Endothelial cell of umbilical vein (primary cell): ENCODE results near the gene TAS2R1. TPM values are rescaled to one million over a fixed set of nuclear protein-coding genes. Genes with fewer than 3 reads are reported as not detected.
"Not testable (repeated sequence)": the region's sequence is repeated elsewhere in the genome, so short reads cannot be mapped to it uniquely, and the experiment has no call there.

Experiments
- BruUV-seq: library from RNA; stranded (reverse); fragments of 400-500 nt; replicated peaks from 2 replicates; lab custom pipeline; 2021; lab: Mats Ljungman, UMichigan
- CTCF ChIA-PET: fragments of 300-600, 350-600 bp; sonication (Branson Sonifier 250); formaldehyde crosslinking; loops from one replicate; lab custom pipeline; 2021; ENCODE audit warnings: antibody characterized with exemption, inconsistent platforms; lab: Charles Lee
- POLR2A ChIA-PET: fragments of 300-600, 350-600 bp; sonication (Branson Sonifier 250); formaldehyde crosslinking; loops from one replicate; lab custom pipeline; 2021; ENCODE audit warnings: antibody characterized with exemption, inconsistent platforms; lab: Charles Lee
- DNase-seq: peaks from one replicate; pipeline ENCODE4 v3.0.0-alpha.2; 2011; ENCODE audit warnings: low read depth, low spot score
- FAIRE-seq: peaks from 2 replicates; lab custom pipeline; 2011; peaks lifted over from hg19 to GRCh38; lab: Jason Lieb, UNC
- H2AFZ ChIP-seq: 2 replicates; pipeline ENCODE4 v1.6.0; 2012; ENCODE audit warnings: low read depth, low read length, control low read depth, inconsistent platforms
- H3K27ac ChIP-seq: 2 replicates; pipeline ENCODE4 v1.5.1; 2011; ENCODE audit warnings: low read depth, mild to moderate bottlenecking, control low read depth, low read length, moderate library complexity; ENCODE audit not compliant: insufficient read depth
- H3K27me3 ChIP-seq, 2 experiments: 2 replicates each; pipeline versions ENCODE4 v1.6.0 to v1.6.1; 2011; ENCODE audit warnings: low read length in 2 of 2, mixed read lengths in 1 of 2; ENCODE audit not compliant: control insufficient read depth in 2 of 2, insufficient read depth in 2 of 2
- H3K36me3 ChIP-seq, 2 experiments: 2 replicates in 1 of 2; 3 replicates in 1 of 2; pipeline ENCODE4 v1.5.1; 2011; ENCODE audit warnings: low read length in 2 of 2, mild to moderate bottlenecking in 1 of 2, moderate library complexity in 1 of 2; ENCODE audit not compliant: control insufficient read depth in 2 of 2, insufficient read depth in 2 of 2; ENCODE audit errors: extremely low read depth in 1 of 2
- H3K4me1 ChIP-seq: 3 replicates; pipeline ENCODE4 v1.5.1; 2011; ENCODE audit warnings: mild to moderate bottlenecking, low read length; ENCODE audit not compliant: control insufficient read depth, insufficient read depth; ENCODE audit errors: extremely low read depth
- H3K4me2 ChIP-seq: 2 replicates; pipeline ENCODE4 v1.6.1; 2011; ENCODE audit warnings: low read length, control low read depth, mixed read lengths; ENCODE audit not compliant: insufficient read depth
- H3K4me3 ChIP-seq, 3 experiments: fragments of 200-600 bp in 1 of 3; sonication (generic), shearing (Covaris generic) in 1 of 3; replicated peaks in 1 of 3; 2 replicates each; pipeline ENCODE4 v1.5.1; 2011 to 2016; ENCODE audit warnings: control low read depth in 3 of 3, low read length in 3 of 3, mild to moderate bottlenecking in 2 of 3, inconsistent platforms in 1 of 3, low read depth in 1 of 3, moderate library complexity in 1 of 3; ENCODE audit not compliant: insufficient read depth in 1 of 3
- H3K79me2 ChIP-seq: 2 replicates; pipeline ENCODE4 v1.6.0; 2012; ENCODE audit warnings: low read length, inconsistent platforms; ENCODE audit not compliant: control insufficient read depth, insufficient read depth
- H3K9ac ChIP-seq: replicated peaks from 2 replicates; pipeline ENCODE3; 2011; ENCODE audit warnings: low read length, control low read depth; ENCODE audit not compliant: insufficient read depth; ENCODE audit errors: extremely low read depth
- H3K9me1 ChIP-seq: replicated peaks from 3 replicates; pipeline ENCODE4 v1.6.0; 2011; ENCODE audit warnings: mild to moderate bottlenecking, low read length; ENCODE audit not compliant: control insufficient read depth, insufficient read depth; ENCODE audit errors: extremely low read depth
- H3K9me3 ChIP-seq: replicated peaks from 2 replicates; pipeline ENCODE4 v1.5.1; 2012; ENCODE audit warnings: low read length, inconsistent platforms; ENCODE audit not compliant: control insufficient read depth, insufficient read depth
- H4K20me1 ChIP-seq: replicated peaks from 2 replicates; pipeline ENCODE3; 2011; ENCODE audit warnings: mild to moderate bottlenecking, low read length; ENCODE audit not compliant: control insufficient read depth, insufficient read depth; ENCODE audit errors: extremely low read depth
- FOS ChIP-seq: IDR thresholded peaks from 2 replicates; pipeline ENCODE4 v1.6.1; 2011; ENCODE audit warnings: mild to moderate bottlenecking, low read length, moderate library complexity, borderline replicate concordance; ENCODE audit not compliant: insufficient read depth
- dilution Hi-C: fragments of 300-500 bp; cut with MboI; formaldehyde crosslinking; loops from one replicate; pipeline ENCODE4 v1.15.0; 2019; ENCODE audit warnings: low sequenced_read_pairs; ENCODE audit not compliant: extremely low pct_ligation_motif_present
- intact Hi-C: fragments of 100-400 bp; cut with micrococcal nuclease; formaldehyde crosslinking; loops from one replicate; pipeline ENCODE4 v1.10.0; 2022
- polyA plus RNA-seq, 4 experiments: library from polyadenylated mRNA; depleted of rRNA in 3 of 4; stranded (reverse) in 3 of 4; unstranded in 1 of 4; fragments of >200 nt; gene quantifications; 2 replicates each; pipeline versions ENCODE4 v1.2.1 to v1.2.3, GENCODE V29; 2011 to 2012; ENCODE audit warnings: missing spikeins in 1 of 4
- total RNA-seq: library from RNA; stranded (reverse); gene quantifications from 2 replicates; pipeline ENCODE4 v1.2.3, GENCODE V29; 2021

Gene TAS2R1
- total and polyA plus RNA-seq, 2 donors (not counting 3 experiments of a cell fraction or from before 2014, with no cell fraction given) = not detected

DNA sequence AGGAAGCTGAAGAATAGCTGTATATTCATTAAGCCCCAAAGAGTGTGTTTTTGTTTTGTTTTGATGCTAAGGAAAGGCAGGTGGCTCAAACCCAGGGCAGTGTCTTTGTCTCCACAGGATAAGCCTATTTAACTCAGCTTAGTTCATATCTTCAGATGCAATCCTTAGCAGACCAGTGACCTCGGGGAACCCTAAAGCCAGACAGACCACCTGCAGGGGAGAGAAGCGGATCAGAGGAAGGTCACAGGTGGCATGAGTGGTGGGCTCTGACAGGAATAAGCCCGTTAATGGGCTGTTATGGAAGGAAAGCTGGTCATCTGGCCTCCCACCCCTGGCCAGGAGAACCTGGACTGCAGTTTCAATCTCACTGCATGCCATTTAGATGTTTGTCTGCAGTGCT is 30.8 kb downstream of the TAS2R1 start:
- Histone ChIP-seq H3K4me2 (no peak overlapping the region), H3K36me3 (no peaks in the 10 kb centered on the region), H3K4me1 (no peaks in the 10 kb centered on the region), H3K9ac (no peak overlapping the region), H2AFZ (no peak overlapping the region), H3K27ac (no peak overlapping the region), H3K9me3 (peaks cover 3% of the 10 kb centered on the region), H4K20me1 (no peaks in the 10 kb centered on the region), H3K9me1 (no peaks in the 10 kb centered on the region), H3K4me3 (no peak overlapping the region), H3K79me2 (no peaks in the 10 kb centered on the region), H3K27me3 (no peaks in the 10 kb centered on the region)
- CTCF ChIA-PET = no interaction called here
- no peak for FAIRE-seq
- POLR2A ChIA-PET = no interaction called here
- no peak for DNase-seq
- BruUV-seq = no TSS peak
- dilution Hi-C loops (no loop called here), intact Hi-C loops (no loop called here)
- TF ChIP-seq FOS = no peak

DNA sequence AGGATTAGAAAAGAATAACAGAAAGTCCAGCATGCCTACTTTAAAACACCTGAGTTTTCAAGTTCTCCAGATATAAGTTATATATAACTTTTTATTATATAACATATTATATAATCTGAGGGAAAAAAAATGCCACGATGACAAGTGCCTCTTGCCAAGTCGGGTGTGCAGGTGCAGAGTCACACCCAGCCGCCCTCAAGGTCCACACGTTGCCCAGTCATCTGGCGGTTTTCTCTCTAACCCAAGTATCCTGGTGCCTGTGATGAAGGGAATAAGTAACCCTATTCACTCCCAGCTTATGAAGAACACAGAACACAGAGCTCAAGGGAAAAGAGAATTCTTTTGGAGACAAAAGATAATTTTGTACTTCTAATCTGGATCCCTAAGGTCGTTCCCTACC is 31.8 kb downstream of the TAS2R1 start:
- H3K9ac ChIP-seq, POLR2A ChIA-PET, BruUV-seq, H3K36me3 ChIP-seq, H3K4me3 ChIP-seq, H3K79me2 ChIP-seq, DNase-seq, H4K20me1 ChIP-seq, H3K9me3 ChIP-seq, FAIRE-seq, H3K4me1 ChIP-seq, dilution Hi-C loops, intact Hi-C loops, H3K27me3 ChIP-seq, CTCF ChIA-PET, H3K9me1 ChIP-seq, H2AFZ ChIP-seq, H3K4me2 ChIP-seq, H3K27ac ChIP-seq: not testable (repeated sequence)

GRCh38 chr5:9597322-9597721 is 32.8 kb downstream of the TAS2R1 start:
- H3K9me3 ChIP-seq, FAIRE-seq, POLR2A ChIA-PET, DNase-seq, H3K79me2 ChIP-seq, H3K27ac ChIP-seq, H3K4me1 ChIP-seq, H3K9ac ChIP-seq, BruUV-seq, CTCF ChIA-PET, H3K27me3 ChIP-seq, H2AFZ ChIP-seq, dilution Hi-C loops, H3K9me1 ChIP-seq, H3K36me3 ChIP-seq, H3K4me3 ChIP-seq, intact Hi-C loops, H4K20me1 ChIP-seq, H3K4me2 ChIP-seq: not testable (repeated sequence)
